CD4-positive, alpha-beta T cell treated with Interleukin-2 at 100 ng/mL for 4 hours (primary cell): ENCODE results near the gene CC2D2A.
A peak's percentile ranks its signal among the peaks of the same experiment; 100 is the strongest.

Experiments used
- DNase-seq: peaks from one replicate; pipeline ENCODE4 v3.0.0-alpha.2; 2020; ENCODE audit warnings: low spot score

The CC2D2A gene

DNA sequence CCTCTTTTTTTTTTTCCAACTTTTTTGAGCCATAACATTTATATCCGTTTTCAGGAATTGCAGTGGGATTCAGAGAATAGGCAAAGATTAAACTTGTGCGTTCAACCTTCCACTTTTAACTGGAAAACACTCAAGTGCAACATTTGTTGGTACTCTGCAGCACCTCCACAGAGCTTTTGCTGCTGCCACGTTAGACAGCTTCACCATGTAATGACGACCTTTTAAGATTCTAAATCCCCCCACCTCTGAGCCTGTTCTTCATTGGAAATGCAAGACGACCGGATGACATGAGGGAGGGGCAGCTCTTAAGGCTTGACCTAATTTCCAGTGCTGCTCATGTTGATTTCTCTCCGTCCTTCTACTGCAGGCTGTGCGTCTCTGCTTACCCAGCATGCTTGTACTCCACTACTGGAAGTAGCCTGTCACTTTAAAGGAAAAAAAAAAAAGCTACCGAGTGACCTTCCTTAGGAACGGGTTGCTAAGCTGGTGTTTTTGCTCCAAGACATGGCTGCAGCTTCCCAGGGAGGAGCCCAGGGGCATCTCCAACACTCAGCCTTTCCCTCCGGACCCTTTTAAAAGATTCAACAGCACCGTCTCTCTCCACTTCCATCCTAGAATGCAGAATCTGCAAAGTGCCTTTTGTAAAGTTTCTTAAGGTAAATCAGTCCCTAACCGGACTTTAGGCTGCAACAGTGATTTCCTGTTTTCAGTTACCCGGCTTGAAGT, at the start of gene CC2D2A:
Gene CC2D2A, plus strand, starts transcription at position 481 of the 726 bp plus-strand sequence. CDS start 6,051 bp downstream, outside the sequence.
- no peak for DNase-seq

DNA sequence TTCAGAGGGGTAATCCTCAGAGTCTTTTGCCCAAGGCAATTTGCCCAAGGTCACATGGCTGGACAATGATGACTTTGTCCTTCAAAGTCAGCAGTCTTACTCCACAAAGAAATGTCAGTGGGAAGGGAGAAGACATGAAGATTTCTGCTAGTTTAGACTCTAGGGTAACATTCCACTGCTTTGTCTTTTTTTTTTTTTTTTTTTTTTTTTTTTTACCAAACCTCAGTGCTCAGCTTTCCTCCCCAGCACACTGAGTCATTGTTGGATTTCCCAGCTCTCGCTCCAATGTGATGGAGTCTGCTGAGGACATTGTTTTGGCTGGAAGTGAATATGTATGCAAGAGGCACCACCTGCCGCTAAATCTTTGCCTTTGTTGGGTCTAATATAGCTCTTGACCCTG, 49.0 kb upstream of the CC2D2A start:
- no peak for DNase-seq

DNA sequence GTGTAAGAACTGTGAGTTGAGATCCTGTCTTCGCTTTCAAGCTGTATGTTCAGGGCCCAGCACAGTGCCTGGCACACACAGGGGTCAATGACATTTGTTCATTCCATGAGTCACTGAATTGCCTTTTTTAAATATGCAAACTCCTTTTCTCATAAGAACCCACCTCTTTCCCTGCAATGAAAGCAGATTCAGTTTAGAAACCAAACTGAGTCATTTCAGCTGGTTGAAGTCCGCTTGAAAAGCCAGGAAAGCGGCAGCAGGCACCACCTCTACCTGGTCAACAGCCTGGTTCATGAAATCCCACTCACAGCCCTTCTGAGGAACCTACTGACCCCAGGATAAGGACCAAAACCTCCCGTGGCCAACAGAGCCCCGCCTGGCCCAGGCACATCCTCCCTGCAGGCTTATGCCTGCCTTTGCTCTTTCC, 46.4 kb upstream of the CC2D2A start:
- no peak for DNase-seq

DNA sequence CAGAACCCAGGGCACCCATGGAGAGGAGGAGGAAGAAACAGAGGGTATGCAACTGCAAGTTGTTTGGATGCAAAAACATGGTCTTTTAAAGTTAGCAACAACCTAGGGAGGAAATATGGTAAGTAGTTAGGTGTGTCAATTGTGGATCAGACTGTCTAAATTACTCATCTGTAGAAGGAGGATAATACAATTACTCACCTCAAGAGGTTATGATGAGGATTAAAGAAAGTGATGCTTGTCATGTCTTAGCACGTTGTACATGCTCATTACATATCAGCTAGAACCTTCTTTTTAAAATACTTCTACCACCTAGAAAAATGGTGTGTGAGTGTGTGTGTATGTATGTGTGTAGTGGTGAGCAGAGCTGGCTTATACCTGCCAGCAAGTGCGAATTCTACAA, 44.2 kb upstream of the CC2D2A start:
- no peak for DNase-seq

DNA sequence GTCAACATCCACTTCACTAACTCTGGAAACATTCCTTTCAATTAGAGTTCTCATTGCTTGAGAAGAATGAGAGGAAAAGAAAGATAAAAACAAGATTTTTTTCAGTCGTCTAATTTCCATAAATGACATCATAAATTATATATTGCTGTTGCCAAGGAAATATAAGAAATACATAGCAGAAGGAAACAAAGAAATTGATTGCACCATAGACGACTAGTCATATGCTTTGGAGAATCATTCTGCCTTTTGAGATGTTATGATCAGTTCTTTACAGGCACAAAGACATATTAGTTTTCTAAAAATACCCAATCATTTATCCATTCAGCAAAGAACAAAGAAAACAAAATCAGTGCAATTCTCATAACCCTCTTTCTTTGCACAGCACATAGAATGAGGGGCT, 42.5 kb upstream of the CC2D2A start:
- no peak for DNase-seq

DNA sequence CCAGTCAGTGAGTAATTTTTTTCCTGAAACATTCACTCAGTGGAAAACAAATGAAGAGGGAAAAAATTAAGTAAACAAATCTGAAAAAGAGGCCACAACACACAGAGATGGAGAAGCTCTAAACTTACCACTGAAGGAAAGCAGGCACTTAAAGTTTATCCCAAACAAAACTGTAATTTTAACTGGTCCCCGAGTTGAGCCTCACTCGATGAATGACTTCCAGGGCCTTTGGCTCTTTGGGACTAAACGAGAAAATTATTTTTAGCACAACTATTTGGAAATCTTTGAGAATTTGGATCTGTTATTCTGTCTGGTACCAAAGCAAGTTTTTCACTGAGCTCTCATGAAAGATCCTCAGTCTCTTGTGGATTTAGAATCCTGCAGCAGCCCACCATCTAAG, 42.0 kb upstream of the CC2D2A start, which contains the start of gene C1QTNF7:
Gene C1QTNF7, plus strand, starts transcription at position 333 of the 400 bp plus-strand sequence. CDS start 7,711 bp downstream, outside the sequence.
- no peak for DNase-seq

DNA sequence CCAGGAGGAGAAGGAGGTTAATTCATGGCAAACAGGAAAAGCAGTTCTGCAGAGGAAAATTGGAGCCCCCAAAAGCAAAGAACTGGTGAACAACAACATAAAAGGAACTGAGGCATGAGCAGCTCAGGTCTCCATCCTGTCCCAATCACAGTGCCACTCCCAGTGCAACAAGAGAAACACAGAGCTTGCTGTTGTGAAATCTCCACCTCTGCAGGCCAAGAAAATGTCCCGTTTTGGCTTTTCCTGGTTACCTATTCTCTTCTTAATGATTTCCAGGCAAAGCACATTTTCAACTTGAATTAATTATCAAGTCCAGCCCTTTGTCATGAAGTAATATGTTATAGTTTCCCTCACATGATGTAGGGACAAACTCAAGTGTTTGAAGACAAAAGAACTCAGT, 41.1 kb upstream of the CC2D2A start:
- DNase-seq = no peak

DNA sequence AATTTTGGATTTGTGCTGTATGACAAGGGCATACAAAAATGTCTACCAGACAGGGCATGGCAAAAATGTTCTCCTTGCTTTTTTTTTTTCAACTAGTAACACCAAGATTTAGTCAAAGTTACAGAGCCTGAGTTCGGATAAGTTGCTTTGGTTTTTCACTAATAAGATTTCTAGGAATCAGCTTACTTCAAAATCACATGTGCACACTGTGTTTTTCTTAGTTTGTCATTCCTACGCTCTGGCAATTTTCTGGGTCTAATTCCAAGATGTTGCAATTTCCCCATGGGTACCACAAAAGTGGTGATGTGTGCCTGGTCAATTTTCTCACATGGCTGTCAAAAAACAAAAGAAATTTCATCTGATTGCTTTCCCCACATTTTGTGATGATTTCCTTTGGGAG, 35.6 kb upstream of the CC2D2A start:
- no peak for DNase-seq

DNA sequence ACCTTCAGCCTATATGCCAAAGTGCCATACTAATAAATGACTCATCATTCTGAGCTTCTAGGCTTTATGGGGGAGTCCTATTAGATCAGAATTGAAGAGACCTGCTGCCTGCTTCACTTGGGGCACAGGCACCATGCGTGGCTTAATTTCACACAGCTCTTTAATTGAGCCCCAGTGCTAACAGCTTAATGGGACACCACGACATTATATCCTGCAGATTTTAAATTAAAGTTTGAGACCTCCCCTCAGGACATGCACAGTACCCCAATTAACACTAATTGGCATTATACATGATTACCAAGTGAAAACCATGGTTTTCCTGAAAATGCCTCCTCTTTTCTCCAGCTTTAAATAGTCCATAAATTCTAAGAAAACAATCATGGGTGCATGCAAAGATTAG, 35.0 kb upstream of the CC2D2A start:
- no peak for DNase-seq

DNA sequence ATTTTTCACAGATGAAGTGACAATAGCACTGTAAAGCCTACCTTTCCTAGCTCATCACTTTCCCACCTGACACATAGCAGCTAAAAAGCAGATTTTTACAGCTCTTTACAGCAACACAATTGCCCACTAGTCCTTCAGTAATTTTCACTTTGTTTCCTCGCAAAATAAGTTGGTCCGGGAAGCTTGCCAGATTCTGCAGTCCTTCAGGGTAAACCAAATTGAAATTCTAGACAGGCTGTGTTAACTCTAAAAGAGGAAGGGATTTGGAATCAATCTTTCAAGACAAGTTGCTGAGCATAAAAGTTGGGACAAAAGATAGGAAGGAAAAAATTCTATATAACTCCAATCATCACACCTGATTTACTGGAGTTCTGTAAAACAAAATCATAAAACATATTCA, 33.2 kb upstream of the CC2D2A start:
- no peak for DNase-seq

DNA sequence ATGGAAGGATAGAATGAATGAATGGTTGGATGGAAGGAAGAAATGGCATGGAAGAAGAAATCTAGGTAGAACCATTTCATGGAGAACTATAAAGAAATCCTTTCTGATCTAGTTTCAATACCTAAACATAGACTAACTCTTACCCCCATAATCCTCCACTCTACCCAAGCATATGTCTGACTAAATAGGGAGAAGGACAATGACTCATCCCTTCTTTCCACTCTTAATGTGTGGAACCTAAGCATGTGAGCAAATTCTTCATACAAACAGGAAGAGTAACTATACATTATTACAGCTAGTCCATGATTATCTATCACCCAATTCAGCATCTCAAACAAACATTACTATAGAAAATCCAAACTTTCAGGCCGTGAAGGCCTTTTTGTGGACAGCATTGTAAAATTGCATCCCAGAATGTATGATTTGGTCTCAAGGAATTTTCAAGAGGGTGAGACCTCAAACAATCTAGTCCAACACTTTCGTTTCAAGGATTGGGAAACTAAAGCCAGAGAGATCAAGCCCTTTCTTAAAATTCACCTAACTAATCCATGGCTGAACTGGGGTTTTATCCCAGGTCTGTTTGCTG, 30.6 kb upstream of the CC2D2A start:
- DNase-seq = no peak

DNA sequence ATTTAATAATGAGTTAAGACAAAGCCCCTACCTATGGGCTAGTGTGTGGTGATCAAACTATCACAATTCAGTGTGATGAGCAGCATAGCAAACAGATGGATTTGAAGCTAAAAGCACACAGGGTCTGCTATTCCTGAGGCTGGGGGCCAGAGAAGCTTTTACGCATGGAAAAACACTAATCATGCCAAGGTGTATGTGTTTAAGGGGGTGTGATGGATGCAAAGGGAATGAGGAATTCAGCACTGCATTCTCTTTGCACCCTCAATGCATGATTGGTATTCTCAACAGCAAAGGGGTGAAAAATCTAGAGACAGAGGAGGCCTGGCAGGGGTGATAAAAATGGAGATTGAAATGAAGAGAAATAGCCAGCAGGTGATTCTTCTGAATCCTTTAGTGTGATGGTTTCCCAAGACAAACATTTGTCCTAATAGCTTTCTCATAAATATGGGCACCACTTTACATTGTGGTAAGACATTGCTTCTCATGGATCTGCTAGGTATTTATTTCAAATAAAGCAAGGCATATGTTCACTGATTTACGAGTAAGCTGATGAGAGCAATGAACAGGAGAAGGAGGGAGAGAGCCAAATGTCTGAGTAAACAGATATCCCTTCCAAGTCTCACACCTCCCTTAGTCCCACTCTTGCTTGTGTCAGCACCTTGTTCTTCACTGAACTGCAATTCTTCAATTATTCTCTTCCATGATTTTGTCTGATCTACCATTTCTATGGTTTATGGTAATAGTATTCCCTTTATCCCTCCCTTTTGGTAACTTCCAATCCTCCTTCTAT, 26.1 kb upstream of the CC2D2A start:
- no peak for DNase-seq

DNA sequence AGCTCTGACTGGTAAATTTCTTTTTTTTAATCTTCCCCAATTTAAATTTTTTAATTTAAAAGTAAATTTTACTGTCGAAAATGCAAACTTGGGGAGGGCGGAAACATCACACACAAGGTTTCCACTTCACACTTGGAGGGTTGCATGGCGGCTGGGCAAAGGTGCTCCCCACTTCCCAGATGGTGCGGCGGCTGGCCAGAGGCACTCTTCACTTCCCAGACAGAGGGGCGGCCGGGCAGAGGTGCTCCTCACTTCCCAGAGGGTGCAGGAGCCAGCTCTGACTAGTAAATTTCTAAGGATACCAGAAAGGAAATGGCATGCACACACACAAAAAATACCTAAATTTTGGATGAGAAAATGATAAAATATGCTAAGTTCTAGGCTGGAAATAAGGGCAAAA, 25.4 kb upstream of the CC2D2A start:
- DNase-seq = no peak

DNA sequence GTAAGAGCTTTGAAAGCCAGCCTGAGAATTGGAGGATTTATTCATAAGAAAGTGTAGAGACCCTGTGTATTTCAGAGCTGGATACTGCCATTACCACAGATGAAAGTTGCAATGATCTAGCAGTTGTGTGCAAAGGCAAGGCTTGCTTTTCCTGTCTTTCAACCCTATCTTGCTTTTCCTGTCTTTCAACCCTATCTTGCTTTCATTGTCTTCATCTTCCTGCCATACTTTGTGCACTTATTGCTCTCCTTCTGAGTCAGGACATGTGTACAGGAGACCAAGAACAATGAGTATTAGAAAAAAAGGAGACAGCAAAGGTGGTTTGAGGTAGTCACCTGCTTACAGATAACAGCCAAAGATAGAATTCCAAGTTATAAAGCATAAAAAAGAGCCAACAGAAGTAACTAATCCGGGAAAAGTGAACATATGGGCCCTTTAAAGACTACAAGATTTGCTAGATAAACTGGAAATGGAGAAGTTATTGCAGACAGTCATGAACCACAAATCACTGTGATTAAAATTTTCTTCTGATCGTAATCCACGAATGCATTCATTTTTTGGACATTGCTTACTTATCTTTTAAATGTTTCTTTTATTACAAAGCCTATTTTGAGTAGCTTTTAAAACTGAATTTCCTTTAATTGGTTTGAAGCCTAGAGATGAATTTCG, 24.7 kb upstream of the CC2D2A start:
- no peak for DNase-seq

DNA sequence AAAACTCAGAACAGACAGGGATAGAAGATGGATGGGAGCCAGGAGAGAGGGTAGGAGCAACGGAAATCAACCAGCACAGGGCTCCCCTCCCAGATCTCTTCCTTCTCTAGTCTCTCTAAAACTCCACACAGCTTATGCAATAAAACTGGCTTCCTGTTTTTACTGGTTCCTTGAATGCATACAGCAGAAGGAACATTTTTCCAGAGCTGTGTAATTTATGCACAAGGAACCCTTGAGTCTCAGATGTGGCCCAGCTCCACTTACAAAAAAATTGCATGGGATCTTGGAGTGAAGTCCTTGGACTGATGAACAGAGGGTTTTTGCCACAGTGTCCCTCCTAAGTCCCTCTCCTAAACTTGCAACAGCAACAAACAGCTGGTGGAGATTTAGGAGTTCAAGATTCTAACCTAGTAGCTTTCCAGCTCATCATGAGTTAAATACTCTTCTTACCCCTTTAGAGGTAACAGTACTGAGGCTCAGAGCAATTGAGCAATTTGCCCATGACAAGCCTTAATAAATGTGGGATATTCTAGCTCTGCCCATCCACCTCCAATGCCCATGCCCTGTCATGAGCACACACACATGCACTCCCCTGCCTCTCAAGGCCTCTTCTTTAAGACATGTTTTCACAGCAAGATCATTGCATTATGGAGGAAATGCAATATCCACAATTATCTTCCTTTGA, 18.4 kb upstream of the CC2D2A start:
- DNase-seq = no peak

DNA sequence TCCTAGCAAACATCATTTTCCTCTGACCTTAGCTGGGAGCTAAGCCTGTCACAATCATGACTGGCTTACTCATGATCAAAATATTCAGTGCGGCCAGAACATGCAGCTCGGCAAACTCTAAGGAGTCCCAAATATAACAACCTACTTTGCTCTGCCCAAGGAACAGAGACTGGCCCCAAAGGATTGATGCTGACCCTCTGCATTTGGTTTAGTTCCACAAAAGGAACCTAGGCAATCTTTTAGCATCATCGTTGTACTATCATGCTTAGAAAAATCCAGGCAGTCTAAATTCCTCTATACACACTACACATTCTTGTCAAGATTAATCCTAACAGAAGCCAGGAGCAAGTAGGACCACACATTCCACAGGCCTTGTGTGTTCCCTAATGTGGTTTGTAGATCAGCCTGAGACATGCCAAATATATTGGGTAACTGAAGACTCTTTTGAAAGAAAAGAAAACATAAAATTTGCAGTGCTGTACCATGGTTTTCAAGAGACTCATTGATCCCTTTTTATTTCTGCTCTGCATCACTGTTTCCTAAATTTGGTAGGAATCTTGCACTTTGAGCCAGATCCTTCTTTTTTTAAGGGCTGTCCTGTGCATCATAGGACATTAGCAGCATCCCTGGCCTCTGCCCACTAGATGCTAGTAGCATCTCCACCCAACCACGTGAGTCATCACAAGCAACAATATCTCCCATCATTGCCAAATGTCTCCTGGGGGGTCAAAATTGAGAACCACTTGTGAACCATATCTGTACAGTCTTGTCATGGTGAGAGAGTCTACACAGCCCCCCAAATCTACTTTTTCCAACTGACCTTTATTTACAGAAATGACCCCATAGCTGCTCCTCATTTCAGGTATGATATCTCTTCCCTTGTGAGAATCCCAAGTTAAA, 17.6 kb upstream of the CC2D2A start:
- no peak for DNase-seq

DNA sequence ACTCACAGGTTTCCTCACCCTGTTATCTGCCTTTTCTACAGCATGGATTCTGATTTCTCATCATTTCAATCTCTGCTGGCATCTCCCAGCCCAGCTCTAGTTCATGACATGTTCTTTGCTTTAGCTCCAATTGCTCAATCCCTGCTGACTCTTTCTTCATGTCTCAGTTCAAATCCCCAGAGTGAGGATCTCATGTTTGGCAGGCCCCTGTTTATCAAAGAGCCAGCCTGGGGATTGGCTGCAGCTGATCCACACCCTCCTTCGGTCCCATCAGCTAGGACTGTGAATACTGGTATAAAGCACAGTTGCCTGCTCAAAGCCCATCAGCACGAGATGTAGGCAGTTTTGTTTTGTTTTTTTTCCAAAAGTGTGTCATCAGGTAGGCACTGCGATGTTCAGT, 14.4 kb upstream of the CC2D2A start:
- DNase-seq = no peak

DNA sequence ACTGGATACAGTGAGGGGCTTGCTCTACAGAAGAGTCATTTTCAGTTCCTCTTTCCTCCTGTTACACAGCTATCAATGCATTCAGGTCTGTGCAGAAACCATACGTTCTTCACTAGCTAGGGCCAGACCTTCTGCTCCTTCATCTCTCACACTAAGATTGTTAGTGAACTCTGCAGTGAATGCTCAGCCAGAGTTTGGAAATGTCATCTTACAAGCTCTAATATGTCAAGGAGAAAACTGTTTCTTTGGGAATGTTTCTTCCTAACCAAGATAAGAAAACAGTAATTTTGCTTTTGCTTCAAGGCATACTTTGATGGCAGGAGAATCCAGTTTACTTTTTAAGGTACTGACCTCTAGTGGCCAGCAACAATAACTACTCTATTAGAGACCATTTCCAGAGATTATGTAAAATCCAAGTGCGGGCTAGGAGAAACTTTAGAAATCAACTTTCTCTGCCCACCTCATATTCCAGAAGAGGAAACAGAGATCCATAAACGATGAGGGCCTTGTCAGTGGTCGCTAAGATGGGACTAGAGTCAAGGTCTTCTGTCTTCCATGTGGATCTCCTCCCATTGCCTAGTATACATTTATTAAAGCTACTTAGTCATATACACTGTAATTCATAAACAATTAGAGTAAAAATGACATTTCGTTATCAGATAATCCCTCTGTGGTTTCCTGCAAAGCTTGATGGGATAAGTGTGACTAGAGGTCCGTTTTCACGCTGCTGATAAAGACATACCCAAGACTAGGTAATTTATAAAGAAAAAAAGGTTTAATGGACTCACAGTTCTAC, 12.1 kb upstream of the CC2D2A start:
- DNase-seq = peak; percentile 40

DNA sequence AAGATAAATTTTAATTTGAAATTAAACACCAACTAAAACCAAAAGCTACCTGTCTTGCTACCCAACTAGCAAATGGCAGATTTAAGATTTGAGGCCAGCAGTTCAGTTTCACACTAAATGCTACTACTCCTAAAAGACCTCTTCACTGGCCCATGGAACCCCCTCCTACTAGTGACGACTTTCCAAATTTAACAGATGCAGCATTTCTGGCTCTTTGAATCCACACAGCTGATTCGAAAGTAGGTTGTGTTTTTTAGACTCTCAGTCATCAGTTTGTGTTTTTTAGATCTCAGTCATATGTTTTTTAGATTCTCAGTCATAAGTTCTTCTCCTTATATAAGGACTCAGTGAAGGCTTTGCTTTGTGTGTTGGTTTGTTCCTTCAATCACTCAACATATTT, 11.1 kb upstream of the CC2D2A start:
- no peak for DNase-seq

DNA sequence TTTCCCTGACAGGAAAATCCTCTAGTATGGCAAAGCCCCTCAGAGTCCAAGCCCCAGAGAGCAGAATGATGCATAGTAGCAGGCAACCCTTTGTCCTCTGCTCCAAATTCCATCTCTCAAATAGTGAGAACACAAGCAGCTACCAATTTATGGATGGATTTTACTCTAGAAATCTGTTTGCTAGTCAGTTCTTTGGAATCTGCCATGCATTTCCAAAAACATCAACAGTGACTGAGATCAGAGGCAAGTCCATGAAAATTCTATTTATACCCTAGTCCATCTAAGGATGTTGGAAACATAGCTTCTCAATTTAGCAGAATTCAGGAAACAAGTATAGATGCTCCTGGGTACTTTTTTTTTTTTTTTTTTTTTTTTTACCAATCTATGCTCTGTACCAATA, 10.0 kb upstream of the CC2D2A start:
- DNase-seq = no peak
